ENCODE measurements around the gene BCL10. TPM values are rescaled to one million over a fixed set of nuclear protein-coding genes. Genes with fewer than 3 reads are reported as not detected.

The BCL10 gene
- total RNA-seq, 1 donor from 2014 or later: 19.9 TPM

DNA sequence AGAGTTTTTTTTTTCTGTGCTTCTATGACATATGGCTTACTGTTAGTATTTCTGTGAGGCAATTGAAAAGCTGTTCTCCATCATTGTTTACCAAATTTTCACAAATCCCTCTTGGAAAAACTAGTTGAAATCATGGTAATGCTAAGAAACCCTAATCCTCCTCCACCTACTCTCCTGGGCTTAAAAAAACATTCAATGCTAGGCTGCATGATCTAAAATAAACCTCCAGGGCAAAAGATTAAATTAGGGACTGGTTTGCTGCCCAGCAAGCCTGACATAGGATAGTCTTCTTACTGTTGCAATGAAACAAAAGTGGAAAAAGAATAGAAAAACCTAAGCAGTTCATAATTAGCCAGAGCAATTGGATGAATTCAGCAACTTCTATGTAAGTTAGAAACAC, 33.1 kb downstream of the BCL10 start:
- DNase-seq (ENCODE audit: low spot score, unreplicated experiment): no peak
- no peaks in the 10 kb centered on the region for H3K27me3 Mint-ChIP-seq
- H3K9me3 Mint-ChIP-seq (ENCODE audit: low read depth): no peaks in the 10 kb centered on the region
- no peak overlapping the region for H3K4me3 Mint-ChIP-seq (ENCODE audit: low read depth)
- H3K27ac Mint-ChIP-seq: no peak overlapping the region
- H3K4me1 Mint-ChIP-seq (ENCODE audit: low read depth): peaks cover 23% of the 10 kb centered on the region
- TF ChIP-seq, protein P1, sequence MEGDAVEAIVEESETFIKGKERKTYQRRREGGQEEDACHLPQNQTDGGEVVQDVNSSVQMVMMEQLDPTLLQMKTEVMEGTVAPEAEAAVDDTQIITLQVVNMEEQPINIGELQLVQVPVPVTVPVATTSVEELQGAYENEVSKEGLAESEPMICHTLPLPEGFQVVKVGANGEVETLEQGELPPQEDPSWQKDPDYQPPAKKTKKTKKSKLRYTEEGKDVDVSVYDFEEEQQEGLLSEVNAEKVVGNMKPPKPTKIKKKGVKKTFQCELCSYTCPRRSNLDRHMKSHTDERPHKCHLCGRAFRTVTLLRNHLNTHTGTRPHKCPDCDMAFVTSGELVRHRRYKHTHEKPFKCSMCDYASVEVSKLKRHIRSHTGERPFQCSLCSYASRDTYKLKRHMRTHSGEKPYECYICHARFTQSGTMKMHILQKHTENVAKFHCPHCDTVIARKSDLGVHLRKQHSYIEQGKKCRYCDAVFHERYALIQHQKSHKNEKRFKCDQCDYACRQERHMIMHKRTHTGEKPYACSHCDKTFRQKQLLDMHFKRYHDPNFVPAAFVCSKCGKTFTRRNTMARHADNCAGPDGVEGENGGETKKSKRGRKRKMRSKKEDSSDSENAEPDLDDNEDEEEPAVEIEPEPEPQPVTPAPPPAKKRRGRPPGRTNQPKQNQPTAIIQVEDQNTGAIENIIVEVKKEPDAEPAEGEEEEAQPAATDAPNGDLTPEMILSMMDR (IDR thresholded peaks at IDR 0.05; ENCODE audit: unreplicated experiment): no peak
- H3K36me3 Mint-ChIP-seq (ENCODE audit: insufficient read depth): peaks cover 2% of the 10 kb centered on the region

DNA sequence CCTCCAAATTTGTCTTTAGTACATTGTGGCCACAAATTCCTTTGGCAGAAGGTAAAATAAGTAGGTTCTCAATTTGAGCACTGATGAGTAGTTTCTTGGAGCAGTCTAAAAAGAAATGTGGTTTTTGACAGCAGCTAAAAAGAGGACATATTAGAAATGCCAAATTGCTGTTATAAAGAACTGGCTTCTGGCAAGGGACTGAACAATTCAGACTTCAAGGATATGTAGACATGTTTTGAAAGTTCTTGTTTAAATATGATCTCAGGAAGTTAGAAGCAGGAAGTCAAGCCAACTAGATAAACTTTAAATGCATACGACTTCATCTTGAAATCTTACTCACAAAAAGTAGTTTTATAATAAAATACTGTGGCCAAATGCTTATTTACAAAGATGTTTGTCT, 35.8 kb downstream of the BCL10 start:
- no peak for DNase-seq (ENCODE audit: low spot score, unreplicated experiment)
- TF ChIP-seq, protein P1 (IDR thresholded peaks at IDR 0.05; ENCODE audit: unreplicated experiment): no peak
- Mint-ChIP-seq H3K4me1 (ENCODE audit: low read depth) (peaks cover 23% of the 10 kb centered on the region), H3K27me3 (no peaks in the 10 kb centered on the region), H3K27ac (peak overlapping the region; percentile 41), H3K36me3 (ENCODE audit: insufficient read depth) (no peaks in the 10 kb centered on the region), H3K9me3 (ENCODE audit: low read depth) (no peaks in the 10 kb centered on the region), H3K4me3 (ENCODE audit: low read depth) (no peak overlapping the region)

DNA sequence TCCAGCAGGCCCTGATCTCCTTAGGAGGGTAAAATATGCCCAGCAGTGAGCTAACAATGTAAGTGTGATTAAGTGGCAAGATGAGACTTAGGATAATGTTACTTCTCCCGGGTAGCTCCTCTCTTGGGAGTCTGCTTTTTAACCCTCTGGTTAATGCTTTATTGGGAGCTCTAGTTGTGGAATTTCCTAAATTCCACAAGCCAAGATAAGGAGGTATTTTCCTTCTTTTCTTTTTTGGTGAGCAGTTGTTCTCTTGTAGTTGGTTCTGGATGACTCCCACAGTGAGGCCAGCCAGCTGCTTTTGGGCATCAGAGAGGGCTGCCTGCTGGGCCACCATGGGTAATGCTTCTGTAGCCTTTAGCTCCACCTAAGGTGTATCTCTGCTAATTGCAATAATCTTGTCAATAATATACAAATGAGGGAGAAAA, 36.2 kb downstream of the BCL10 start:
- peak overlapping the region; percentile 41 for H3K27ac Mint-ChIP-seq
- H3K27me3 Mint-ChIP-seq: no peaks in the 10 kb centered on the region
- H3K4me3 Mint-ChIP-seq (ENCODE audit: low read depth): no peak overlapping the region
- TF ChIP-seq, protein P1 (IDR thresholded peaks at IDR 0.05; ENCODE audit: unreplicated experiment): no peak
- peaks cover 20% of the 10 kb centered on the region for H3K4me1 Mint-ChIP-seq (ENCODE audit: low read depth)
- H3K36me3 Mint-ChIP-seq (ENCODE audit: insufficient read depth): no peaks in the 10 kb centered on the region
- DNase-seq (ENCODE audit: low spot score, unreplicated experiment): no peak
- no peaks in the 10 kb centered on the region for H3K9me3 Mint-ChIP-seq (ENCODE audit: low read depth)

DNA sequence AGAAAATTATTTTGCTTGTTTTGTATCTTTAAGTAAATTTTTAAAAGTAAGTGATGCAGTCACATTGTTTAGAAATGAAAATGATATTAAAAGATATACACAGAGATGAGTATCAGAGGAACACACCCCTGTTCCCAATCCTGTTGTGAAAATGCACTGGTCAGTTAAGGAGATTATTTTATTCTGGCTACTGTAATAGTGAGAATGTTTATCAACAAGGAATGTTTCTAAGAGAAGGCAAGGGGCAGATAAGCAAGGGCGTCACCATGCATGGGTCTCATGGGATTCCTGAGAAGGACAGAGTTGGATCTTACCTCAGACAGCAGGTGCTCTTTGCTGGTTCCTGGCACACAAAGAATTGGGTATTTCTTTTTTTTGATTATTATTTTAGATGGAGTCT, 38.8 kb downstream of the BCL10 start:
- no peak for DNase-seq (ENCODE audit: low spot score, unreplicated experiment)
- H3K27ac Mint-ChIP-seq: no peak overlapping the region
- peaks cover 11% of the 10 kb centered on the region for H3K4me1 Mint-ChIP-seq (ENCODE audit: low read depth)
- H3K4me3 Mint-ChIP-seq (ENCODE audit: low read depth): no peak overlapping the region
- TF ChIP-seq, protein P1 (IDR thresholded peaks at IDR 0.05; ENCODE audit: unreplicated experiment): no peak
- H3K27me3 Mint-ChIP-seq: no peaks in the 10 kb centered on the region
- H3K9me3 Mint-ChIP-seq (ENCODE audit: low read depth): no peaks in the 10 kb centered on the region
- H3K36me3 Mint-ChIP-seq (ENCODE audit: insufficient read depth): no peaks in the 10 kb centered on the region

DNA sequence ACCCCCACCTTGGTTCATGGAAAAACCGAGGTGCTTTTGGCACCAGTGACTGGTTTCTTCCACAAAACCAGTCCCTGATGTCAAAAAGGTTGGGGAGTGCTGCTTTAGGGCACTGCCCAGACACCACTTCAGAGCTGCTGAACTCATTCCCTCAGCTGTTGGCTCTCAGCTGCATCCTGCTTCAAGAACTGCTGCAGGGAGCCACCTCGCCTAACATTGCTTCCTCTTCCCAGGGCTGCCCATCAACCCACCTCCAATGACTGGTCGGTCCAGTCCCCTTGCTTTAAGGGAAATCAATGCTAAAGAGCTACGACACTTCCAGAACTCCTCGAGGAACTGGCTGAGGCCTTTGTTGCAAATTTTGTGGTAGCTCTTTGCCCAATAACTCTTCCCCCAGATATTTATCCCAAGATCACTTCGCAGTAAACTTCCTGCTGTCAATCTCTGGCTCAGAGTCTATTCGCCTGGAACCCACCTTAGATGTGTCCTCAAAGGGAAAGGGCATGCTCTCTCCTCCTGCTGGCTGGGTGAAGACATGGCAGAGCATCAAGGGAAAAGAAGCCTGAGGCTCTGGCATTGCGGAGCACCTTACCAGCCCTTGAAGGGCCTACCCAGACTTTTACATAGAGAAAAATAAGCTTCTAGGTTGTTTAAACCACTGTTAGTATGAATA, 46.0 kb downstream of the BCL10 start:
- Mint-ChIP-seq H3K4me1 (ENCODE audit: low read depth) (peaks cover 30% of the 10 kb centered on the region), H3K27me3 (no peaks in the 10 kb centered on the region), H3K4me3 (ENCODE audit: low read depth) (no peak overlapping the region), H3K9me3 (ENCODE audit: low read depth) (no peaks in the 10 kb centered on the region), H3K27ac (peak overlapping the region; percentile 12), H3K36me3 (ENCODE audit: insufficient read depth) (no peaks in the 10 kb centered on the region)
- no peak for DNase-seq (ENCODE audit: low spot score, unreplicated experiment)
- TF ChIP-seq, protein P1 (IDR thresholded peaks at IDR 0.05; ENCODE audit: unreplicated experiment): peak; percentile 40
